GM23338 (cell line): ENCODE data around the gene GRIFIN.

ENCODE experiments used
- CREB1 ChIP-seq: fragments of 250-450 bp; sonication (Bioruptor Pico); IDR thresholded peaks from 2 replicates; pipeline ENCODE4 v1.5.0; 2020; ENCODE audit warnings: low read depth, mild to moderate bottlenecking, moderate library complexity
- EZH2 ChIP-seq: fragments of 200-600 bp; sonication (generic); IDR thresholded peaks from one replicate; pipeline ENCODE4 v1.8.0; 2017; ENCODE audit warnings: antibody characterized with exemption, mild to moderate bottlenecking, low read depth; ENCODE audit not compliant: unreplicated experiment
- EZH2phosphoT487 ChIP-seq: fragments of 200-600 bp; sonication (generic); IDR thresholded peaks from one replicate; pipeline ENCODE4 v1.8.1; 2018; ENCODE audit warnings: antibody characterized with exemption; ENCODE audit not compliant: unreplicated experiment
- JUNB ChIP-seq: IDR thresholded peaks from one replicate; pipeline ENCODE4 v1.6.1; 2016; ENCODE audit warnings: antibody characterized with exemption; ENCODE audit not compliant: unreplicated experiment
- NANOG ChIP-seq: IDR thresholded peaks from 2 replicates; pipeline ENCODE4 v1.6.1; 2016; ENCODE audit warnings: antibody characterized with exemption, borderline replicate concordance
- POLR2AphosphoS5 ChIP-seq: IDR thresholded peaks from 2 replicates; pipeline ENCODE4 v1.6.1; 2016; ENCODE audit warnings: antibody characterized with exemption, low read depth
- STAT1 ChIP-seq: IDR thresholded peaks from one replicate; pipeline ENCODE4 v1.6.1; 2016; ENCODE audit warnings: antibody characterized with exemption; ENCODE audit not compliant: unreplicated experiment
- ZNF114 ChIP-seq: fragments of 250-450 bp; sonication (Bioruptor Pico); IDR thresholded peaks from 2 replicates; pipeline ENCODE4 v1.5.0; 2020; ENCODE audit warnings: mild to moderate bottlenecking, moderate library complexity
- ZNF331 ChIP-seq: fragments of 250-450 bp; sonication (Bioruptor Pico); IDR thresholded peaks from 2 replicates; pipeline ENCODE4 v1.5.0; 2020; ENCODE audit warnings: low read depth, mild to moderate bottlenecking, moderate library complexity
- TF ChIP-seq, protein P1 (sequence below), 2 experiments: fragments of 200-600 bp in 1 of 2; sonication (generic) in 1 of 2; conservative IDR thresholded peaks; 2 replicates each; pipeline versions ENCODE4 v1.5.1 to v1.6.1; 2016 to 2017; ENCODE audit warnings: antibody characterized with exemption in 2 of 2, low read depth in 2 of 2, mild to moderate bottlenecking in 2 of 2, moderate library complexity in 1 of 2
- TF ChIP-seq, protein P2 (sequence below): IDR thresholded peaks from one replicate; pipeline ENCODE4 v1.6.1; 2018; ENCODE audit warnings: antibody characterized with exemption; ENCODE audit not compliant: unreplicated experiment
- TF ChIP-seq, protein P3 (sequence below): IDR thresholded peaks from 2 replicates; pipeline ENCODE4 v1.6.1; 2016; ENCODE audit warnings: antibody characterized with exemption
- TF ChIP-seq, protein P4 (sequence below): fragments of 250-450 bp; sonication (Bioruptor Pico); IDR thresholded peaks from 2 replicates; pipeline ENCODE4 v1.5.0; 2020; ENCODE audit warnings: mild to moderate bottlenecking, moderate library complexity

DNA sequence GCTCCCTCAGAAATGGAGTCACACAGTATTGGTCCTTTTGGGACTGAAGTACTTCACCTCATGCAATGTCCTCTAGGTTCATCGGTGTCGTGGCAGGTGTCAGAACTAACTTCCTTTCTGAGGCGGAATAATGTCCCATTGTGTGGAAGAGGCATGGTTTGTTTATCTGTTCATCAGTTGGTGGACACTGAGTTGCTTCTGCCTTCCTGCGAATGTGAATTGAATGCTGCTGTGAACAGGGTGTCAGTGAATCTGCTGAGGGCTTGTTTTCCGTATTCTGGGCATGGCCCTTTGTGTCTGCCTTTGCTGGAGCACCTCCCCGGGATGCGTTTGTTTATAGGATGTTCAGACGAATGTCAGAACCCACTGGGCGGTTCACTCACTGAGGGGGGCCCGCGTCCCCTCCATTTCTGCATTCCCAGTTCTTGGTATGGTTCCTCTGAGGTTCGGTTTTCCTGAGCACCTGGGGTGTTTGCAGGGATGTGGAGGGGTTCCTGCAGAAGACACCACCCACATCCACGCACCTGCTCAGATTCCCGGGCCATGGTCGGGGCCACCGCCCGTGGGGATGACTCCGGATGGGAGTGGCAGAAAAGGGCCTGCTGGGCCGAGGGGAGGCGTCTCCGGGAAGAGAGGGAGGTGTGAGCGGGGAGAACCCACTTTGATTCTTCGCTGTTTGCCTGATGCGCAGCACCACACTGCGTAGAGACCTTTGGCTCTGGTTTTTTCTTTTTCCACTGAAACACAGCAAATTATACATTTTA, 39.7 kb downstream of the GRIFIN start:
- TF ChIP-seq, protein P1, sequence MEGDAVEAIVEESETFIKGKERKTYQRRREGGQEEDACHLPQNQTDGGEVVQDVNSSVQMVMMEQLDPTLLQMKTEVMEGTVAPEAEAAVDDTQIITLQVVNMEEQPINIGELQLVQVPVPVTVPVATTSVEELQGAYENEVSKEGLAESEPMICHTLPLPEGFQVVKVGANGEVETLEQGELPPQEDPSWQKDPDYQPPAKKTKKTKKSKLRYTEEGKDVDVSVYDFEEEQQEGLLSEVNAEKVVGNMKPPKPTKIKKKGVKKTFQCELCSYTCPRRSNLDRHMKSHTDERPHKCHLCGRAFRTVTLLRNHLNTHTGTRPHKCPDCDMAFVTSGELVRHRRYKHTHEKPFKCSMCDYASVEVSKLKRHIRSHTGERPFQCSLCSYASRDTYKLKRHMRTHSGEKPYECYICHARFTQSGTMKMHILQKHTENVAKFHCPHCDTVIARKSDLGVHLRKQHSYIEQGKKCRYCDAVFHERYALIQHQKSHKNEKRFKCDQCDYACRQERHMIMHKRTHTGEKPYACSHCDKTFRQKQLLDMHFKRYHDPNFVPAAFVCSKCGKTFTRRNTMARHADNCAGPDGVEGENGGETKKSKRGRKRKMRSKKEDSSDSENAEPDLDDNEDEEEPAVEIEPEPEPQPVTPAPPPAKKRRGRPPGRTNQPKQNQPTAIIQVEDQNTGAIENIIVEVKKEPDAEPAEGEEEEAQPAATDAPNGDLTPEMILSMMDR (conservative IDR thresholded peaks at IDR 0.05; ENCODE audit: low read depth in 2 of 2) = no peak
- TF ChIP-seq, protein P2, sequence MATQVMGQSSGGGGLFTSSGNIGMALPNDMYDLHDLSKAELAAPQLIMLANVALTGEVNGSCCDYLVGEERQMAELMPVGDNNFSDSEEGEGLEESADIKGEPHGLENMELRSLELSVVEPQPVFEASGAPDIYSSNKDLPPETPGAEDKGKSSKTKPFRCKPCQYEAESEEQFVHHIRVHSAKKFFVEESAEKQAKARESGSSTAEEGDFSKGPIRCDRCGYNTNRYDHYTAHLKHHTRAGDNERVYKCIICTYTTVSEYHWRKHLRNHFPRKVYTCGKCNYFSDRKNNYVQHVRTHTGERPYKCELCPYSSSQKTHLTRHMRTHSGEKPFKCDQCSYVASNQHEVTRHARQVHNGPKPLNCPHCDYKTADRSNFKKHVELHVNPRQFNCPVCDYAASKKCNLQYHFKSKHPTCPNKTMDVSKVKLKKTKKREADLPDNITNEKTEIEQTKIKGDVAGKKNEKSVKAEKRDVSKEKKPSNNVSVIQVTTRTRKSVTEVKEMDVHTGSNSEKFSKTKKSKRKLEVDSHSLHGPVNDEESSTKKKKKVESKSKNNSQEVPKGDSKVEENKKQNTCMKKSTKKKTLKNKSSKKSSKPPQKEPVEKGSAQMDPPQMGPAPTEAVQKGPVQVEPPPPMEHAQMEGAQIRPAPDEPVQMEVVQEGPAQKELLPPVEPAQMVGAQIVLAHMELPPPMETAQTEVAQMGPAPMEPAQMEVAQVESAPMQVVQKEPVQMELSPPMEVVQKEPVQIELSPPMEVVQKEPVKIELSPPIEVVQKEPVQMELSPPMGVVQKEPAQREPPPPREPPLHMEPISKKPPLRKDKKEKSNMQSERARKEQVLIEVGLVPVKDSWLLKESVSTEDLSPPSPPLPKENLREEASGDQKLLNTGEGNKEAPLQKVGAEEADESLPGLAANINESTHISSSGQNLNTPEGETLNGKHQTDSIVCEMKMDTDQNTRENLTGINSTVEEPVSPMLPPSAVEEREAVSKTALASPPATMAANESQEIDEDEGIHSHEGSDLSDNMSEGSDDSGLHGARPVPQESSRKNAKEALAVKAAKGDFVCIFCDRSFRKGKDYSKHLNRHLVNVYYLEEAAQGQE = no peak
- no peak for TF ChIP-seq CREB1 (CRISPR knock-in tag)
- no peak for TF ChIP-seq POLR2AphosphoS5
- TF ChIP-seq EZH2phosphoT487 = no peak
- no peak for TF ChIP-seq EZH2
- no peak for TF ChIP-seq STAT1
- TF ChIP-seq ZNF331 (CRISPR knock-in tag) = no peak
- no peak for TF ChIP-seq ZNF114 (CRISPR knock-in tag)
- TF ChIP-seq NANOG = no peak
- no peak for TF ChIP-seq JUNB
- TF ChIP-seq, protein P3, sequence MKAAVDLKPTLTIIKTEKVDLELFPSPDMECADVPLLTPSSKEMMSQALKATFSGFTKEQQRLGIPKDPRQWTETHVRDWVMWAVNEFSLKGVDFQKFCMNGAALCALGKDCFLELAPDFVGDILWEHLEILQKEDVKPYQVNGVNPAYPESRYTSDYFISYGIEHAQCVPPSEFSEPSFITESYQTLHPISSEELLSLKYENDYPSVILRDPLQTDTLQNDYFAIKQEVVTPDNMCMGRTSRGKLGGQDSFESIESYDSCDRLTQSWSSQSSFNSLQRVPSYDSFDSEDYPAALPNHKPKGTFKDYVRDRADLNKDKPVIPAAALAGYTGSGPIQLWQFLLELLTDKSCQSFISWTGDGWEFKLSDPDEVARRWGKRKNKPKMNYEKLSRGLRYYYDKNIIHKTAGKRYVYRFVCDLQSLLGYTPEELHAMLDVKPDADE = no peak
- TF ChIP-seq, protein P4, sequence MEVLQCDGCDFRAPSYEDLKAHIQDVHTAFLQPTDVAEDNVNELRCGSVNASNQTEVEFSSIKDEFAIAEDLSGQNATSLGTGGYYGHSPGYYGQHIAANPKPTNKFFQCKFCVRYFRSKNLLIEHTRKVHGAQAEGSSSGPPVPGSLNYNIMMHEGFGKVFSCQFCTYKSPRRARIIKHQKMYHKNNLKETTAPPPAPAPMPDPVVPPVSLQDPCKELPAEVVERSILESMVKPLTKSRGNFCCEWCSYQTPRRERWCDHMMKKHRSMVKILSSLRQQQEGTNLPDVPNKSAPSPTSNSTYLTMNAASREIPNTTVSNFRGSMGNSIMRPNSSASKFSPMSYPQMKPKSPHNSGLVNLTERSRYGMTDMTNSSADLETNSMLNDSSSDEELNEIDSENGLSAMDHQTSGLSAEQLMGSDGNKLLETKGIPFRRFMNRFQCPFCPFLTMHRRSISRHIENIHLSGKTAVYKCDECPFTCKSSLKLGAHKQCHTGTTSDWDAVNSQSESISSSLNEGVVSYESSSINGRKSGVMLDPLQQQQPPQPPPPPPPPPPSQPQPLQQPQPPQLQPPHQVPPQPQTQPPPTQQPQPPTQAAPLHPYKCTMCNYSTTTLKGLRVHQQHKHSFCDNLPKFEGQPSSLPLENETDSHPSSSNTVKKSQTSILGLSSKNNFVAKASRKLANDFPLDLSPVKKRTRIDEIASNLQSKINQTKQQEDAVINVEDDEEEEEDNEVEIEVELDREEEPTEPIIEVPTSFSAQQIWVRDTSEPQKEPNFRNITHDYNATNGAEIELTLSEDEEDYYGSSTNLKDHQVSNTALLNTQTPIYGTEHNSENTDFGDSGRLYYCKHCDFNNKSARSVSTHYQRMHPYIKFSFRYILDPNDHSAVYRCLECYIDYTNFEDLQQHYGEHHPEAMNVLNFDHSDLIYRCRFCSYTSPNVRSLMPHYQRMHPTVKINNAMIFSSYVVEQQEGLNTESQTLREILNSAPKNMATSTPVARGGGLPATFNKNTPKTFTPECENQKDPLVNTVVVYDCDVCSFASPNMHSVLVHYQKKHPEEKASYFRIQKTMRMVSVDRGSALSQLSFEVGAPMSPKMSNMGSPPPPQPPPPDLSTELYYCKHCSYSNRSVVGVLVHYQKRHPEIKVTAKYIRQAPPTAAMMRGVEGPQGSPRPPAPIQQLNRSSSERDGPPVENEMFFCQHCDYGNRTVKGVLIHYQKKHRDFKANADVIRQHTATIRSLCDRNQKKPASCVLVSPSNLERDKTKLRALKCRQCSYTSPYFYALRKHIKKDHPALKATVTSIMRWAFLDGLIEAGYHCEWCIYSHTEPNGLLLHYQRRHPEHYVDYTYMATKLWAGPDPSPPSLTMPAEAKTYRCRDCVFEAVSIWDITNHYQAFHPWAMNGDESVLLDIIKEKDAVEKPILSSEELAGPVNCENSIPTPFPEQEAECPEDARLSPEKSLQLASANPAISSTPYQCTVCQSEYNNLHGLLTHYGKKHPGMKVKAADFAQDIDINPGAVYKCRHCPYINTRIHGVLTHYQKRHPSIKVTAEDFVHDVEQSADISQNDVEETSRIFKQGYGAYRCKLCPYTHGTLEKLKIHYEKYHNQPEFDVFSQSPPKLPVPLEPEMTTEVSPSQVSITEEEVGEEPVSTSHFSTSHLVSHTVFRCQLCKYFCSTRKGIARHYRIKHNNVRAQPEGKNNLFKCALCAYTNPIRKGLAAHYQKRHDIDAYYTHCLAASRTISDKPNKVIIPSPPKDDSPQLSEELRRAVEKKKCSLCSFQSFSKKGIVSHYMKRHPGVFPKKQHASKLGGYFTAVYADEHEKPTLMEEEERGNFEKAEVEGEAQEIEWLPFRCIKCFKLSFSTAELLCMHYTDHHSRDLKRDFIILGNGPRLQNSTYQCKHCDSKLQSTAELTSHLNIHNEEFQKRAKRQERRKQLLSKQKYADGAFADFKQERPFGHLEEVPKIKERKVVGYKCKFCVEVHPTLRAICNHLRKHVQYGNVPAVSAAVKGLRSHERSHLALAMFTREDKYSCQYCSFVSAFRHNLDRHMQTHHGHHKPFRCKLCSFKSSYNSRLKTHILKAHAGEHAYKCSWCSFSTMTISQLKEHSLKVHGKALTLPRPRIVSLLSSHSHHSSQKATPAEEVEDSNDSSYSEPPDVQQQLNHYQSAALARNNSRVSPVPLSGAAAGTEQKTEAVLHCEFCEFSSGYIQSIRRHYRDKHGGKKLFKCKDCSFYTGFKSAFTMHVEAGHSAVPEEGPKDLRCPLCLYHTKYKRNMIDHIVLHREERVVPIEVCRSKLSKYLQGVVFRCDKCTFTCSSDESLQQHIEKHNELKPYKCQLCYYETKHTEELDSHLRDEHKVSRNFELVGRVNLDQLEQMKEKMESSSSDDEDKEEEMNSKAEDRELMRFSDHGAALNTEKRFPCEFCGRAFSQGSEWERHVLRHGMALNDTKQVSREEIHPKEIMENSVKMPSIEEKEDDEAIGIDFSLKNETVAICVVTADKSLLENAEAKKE (CRISPR knock-in tag) = no peak
